ENCODE measurements around the gene CACNA1B.
"Not testable (repeated sequence)": the region's sequence is repeated elsewhere in the genome, so short reads cannot be mapped to it uniquely, and the experiment has no call there.

DNA sequence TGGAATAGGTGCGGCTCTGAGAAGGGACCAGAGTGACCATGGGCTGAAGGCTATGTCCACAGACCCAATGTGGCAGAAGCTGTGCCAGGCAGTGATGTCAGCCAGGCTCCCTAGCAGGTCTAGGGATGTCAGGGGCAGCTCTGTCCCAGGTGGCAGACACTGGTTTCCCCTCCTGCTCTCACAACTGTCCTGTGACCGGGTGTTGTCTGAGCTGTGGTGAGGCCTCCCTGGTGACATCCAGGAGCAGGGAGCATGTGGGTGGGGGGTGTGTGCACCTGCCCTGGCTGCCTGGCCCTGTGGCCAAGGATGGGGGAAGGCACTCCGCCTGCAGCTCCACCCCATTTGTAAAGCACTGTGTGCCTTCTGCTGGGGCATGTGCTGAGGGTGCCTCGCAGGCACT, 257.0 kb downstream of the CACNA1B start:
- not testable (repeated sequence) for TF ChIP-seq CTCF, POLR2A (IDR thresholded peaks at IDR 0.05)
